ENCODE results near the gene ZZZ3.
A peak's percentile ranks its signal among the peaks of the same experiment; 100 is the strongest.
"Not testable (repeated sequence)": the region's sequence is repeated elsewhere in the genome, so short reads cannot be mapped to it uniquely, and the experiment has no call there.

The ZZZ3 gene

GRCh38 chr1:77682460-77683159 lies at the start of gene ZZZ3:
TSS of gene ZZZ3 (minus strand) at chr1:77682658. CDS start at chr1:77633354, 49,304 bp downstream.
- DNase-seq (ENCODE audit: low read depth, low spot score): peak; percentile 69

- DNase-seq (ENCODE audit: low read depth, low spot score): no peak
Measured at GRCh38 chr1:77732090-77732489, 49.6 kb upstream of the ZZZ3 start.

- no peak for DNase-seq (ENCODE audit: low read depth, low spot score)
Measured at GRCh38 chr1:77725706-77726105, 43.2 kb upstream of the ZZZ3 start.

GRCh38 chr1:77718181-77718580 lies 35.7 kb upstream of the ZZZ3 start:
- DNase-seq (ENCODE audit: low read depth, low spot score): no peak

- no peak for DNase-seq (ENCODE audit: low read depth, low spot score)
Measured at GRCh38 chr1:77716065-77716464, 33.6 kb upstream of the ZZZ3 start.

GRCh38 chr1:77709727-77710126 lies 27.3 kb upstream of the ZZZ3 start:
- no peak for DNase-seq (ENCODE audit: low read depth, low spot score)

GRCh38 chr1:77706321-77706720 lies 23.9 kb upstream of the ZZZ3 start:
- no peak for DNase-seq (ENCODE audit: low read depth, low spot score)

GRCh38 chr1:77704736-77705135 lies 22.3 kb upstream of the ZZZ3 start:
- DNase-seq (ENCODE audit: low read depth, low spot score): no peak

GRCh38 chr1:77699673-77700072 lies 17.2 kb upstream of the ZZZ3 start:
- not testable (repeated sequence) for DNase-seq (ENCODE audit: low read depth, low spot score)

- no peak for DNase-seq (ENCODE audit: low read depth, low spot score)
Measured at GRCh38 chr1:77697441-77697840, 15.0 kb upstream of the ZZZ3 start.

- no peak for DNase-seq (ENCODE audit: low read depth, low spot score)
Measured at GRCh38 chr1:77688939-77689338, 6.5 kb upstream of the ZZZ3 start.

GRCh38 chr1:77687519-77687906 lies 5.1 kb upstream of the ZZZ3 start:
- DNase-seq (ENCODE audit: low read depth, low spot score): no peak

GRCh38 chr1:77686796-77687518 lies 4.5 kb upstream of the ZZZ3 start:
- no peak for DNase-seq (ENCODE audit: low read depth, low spot score)

- peak; percentile 61 for DNase-seq (ENCODE audit: low read depth, low spot score)
Measured at GRCh38 chr1:77683160-77684148, 996 bp upstream of the ZZZ3 start.

GRCh38 chr1:77680173-77680572 lies 2.3 kb downstream of the ZZZ3 start:
- no peak for DNase-seq (ENCODE audit: low read depth, low spot score)

GRCh38 chr1:77678660-77679610 lies 3.5 kb downstream of the ZZZ3 start:
- no peak for DNase-seq (ENCODE audit: low read depth, low spot score)

GRCh38 chr1:77674807-77675206 lies 7.7 kb downstream of the ZZZ3 start:
- DNase-seq (ENCODE audit: low read depth, low spot score): not testable (repeated sequence)

- no peak for DNase-seq (ENCODE audit: low read depth, low spot score)
Measured at GRCh38 chr1:77673716-77674355, 8.6 kb downstream of the ZZZ3 start.

- no peak for DNase-seq (ENCODE audit: low read depth, low spot score)
Measured at GRCh38 chr1:77673030-77673429, 9.4 kb downstream of the ZZZ3 start.

- DNase-seq (ENCODE audit: low read depth, low spot score): no peak
Measured at GRCh38 chr1:77672374-77672773, 10.1 kb downstream of the ZZZ3 start.
